Stimulated activated CD8-positive, alpha-beta memory T cell treated with anti-CD3 and anti-CD28 coated beads, Interleukin-15, amount 100 ng/mL, for 4 hours (primary cell): Measurements from ENCODE around the gene KIAA0586.
"Not testable (repeated sequence)": the region's sequence is repeated elsewhere in the genome, so short reads cannot be mapped to it uniquely, and the experiment has no call there.

Experiments used
- DNase-seq, 2 donors: peaks; one replicate each; pipeline ENCODE4 v3.0.0-alpha.2; 2020; ENCODE audit warnings: low read depth in 2 of 2

KIAA0586 gene

GRCh38 chr14:58427281-58428117, at the start of gene KIAA0586, which contains the start of gene TIMM9:
TSS of gene KIAA0586 (plus strand) at chr14:58427719. CDS start at chr14:58428265, 546 bp downstream.
TSS of gene TIMM9 (minus strand) at chr14:58427531. CDS start at chr14:58411945, 15,586 bp downstream.
- DNase-seq: peak; percentile 92 to 95

GRCh38 chr14:58390830-58391229, 36.7 kb upstream of the KIAA0586 start:
- no peak for DNase-seq

GRCh38 chr14:58395562-58395811, 32.0 kb upstream of the KIAA0586 start:
- no peak for DNase-seq

- DNase-seq: peak; percentile 28 to 53
These were observed 31.4 kb upstream of the KIAA0586 start, which contains the start of gene TOMM20L for GRCh38 chr14:58395812-58396788. TSS of gene TOMM20L (plus strand) at chr14:58395930. CDS start at chr14:58395958, 28 bp downstream.

- no peak for DNase-seq
These were observed 30.4 kb upstream of the KIAA0586 start for GRCh38 chr14:58397156-58397555.

GRCh38 chr14:58398495-58398894, 29.0 kb upstream of the KIAA0586 start:
- DNase-seq: no peak

- no peak for DNase-seq
These were observed 28.6 kb upstream of the KIAA0586 start for GRCh38 chr14:58398895-58399294.

- DNase-seq: no peak
These were observed 25.9 kb upstream of the KIAA0586 start for GRCh38 chr14:58401587-58401986.

GRCh38 chr14:58408681-58409215, 18.8 kb upstream of the KIAA0586 start:
- no peak for DNase-seq

- DNase-seq: no peak
These were observed 12.7 kb upstream of the KIAA0586 start for GRCh38 chr14:58414845-58415244.

GRCh38 chr14:58415636-58416547, 11.6 kb upstream of the KIAA0586 start:
- DNase-seq: no peak

- not testable (repeated sequence) for DNase-seq
These were observed 10.6 kb upstream of the KIAA0586 start for GRCh38 chr14:58416934-58417333.

GRCh38 chr14:58426670-58427280, 744 bp upstream of the KIAA0586 start:
- peak; percentile 19 to 21 for DNase-seq

GRCh38 chr14:58428118-58428683, 682 bp downstream of the KIAA0586 start:
- no peak for DNase-seq

- DNase-seq: no peak
These were observed 2.6 kb downstream of the KIAA0586 start for GRCh38 chr14:58430156-58430555.

GRCh38 chr14:58439476-58439875, 12.0 kb downstream of the KIAA0586 start:
- DNase-seq: no peak

GRCh38 chr14:58444627-58445026, 17.1 kb downstream of the KIAA0586 start:
- no peak for DNase-seq

- no peak for DNase-seq
These were observed 28.2 kb downstream of the KIAA0586 start for GRCh38 chr14:58455593-58456265.

GRCh38 chr14:58460772-58461171, 33.3 kb downstream of the KIAA0586 start:
- no peak for DNase-seq

- no peak for DNase-seq
These were observed 35.6 kb downstream of the KIAA0586 start for GRCh38 chr14:58463147-58463546.
